H9 (cell line): ENCODE data around the gene LNPK. TPM values are rescaled to one million over a fixed set of nuclear protein-coding genes. Genes with fewer than 3 reads are reported as not detected.

Source experiments
- DNase-seq: peaks from one replicate; pipeline ENCODE4 v3.0.0-alpha.2; 2017
- H2AFZ ChIP-seq: one replicate; pipeline ENCODE4 v1.6.1; 2013; ENCODE audit warnings: mild to moderate bottlenecking, low read length, control low read depth, moderate library complexity
- H2AK5ac ChIP-seq: 2 replicates; pipeline ENCODE4 v1.6.1; 2013; ENCODE audit warnings: low read length, control low read depth, mixed read lengths; ENCODE audit not compliant: insufficient read length
- H2BK120ac ChIP-seq: one replicate; pipeline ENCODE4 v1.6.1; 2013; ENCODE audit warnings: low read depth, mild to moderate bottlenecking, low read length, control low read depth, inconsistent platforms; ENCODE audit not compliant: poor library complexity, severe bottlenecking
- H2BK12ac ChIP-seq: 2 replicates; pipeline ENCODE4 v1.6.1; 2013; ENCODE audit warnings: low read length, control low read depth, mixed read lengths, low read depth; ENCODE audit not compliant: insufficient read length
- H2BK15ac ChIP-seq: 2 replicates; pipeline ENCODE4 v1.6.1; 2013; ENCODE audit warnings: low read depth, low read length, control low read depth
- H2BK20ac ChIP-seq: one replicate; pipeline ENCODE4 v1.6.1; 2013; ENCODE audit warnings: low read depth, mild to moderate bottlenecking, low read length, control low read depth, inconsistent platforms; ENCODE audit not compliant: poor library complexity, severe bottlenecking
- H2BK5ac ChIP-seq: 2 replicates; pipeline ENCODE4 v1.6.1; 2013; ENCODE audit warnings: low read length, control low read depth, mixed read lengths; ENCODE audit not compliant: insufficient read length
- H3K14ac ChIP-seq: 2 replicates; pipeline ENCODE4 v1.6.1; 2013; ENCODE audit warnings: low read length, control low read depth; ENCODE audit not compliant: insufficient read depth
- H3K18ac ChIP-seq: 2 replicates; pipeline ENCODE4 v1.6.1; 2013; ENCODE audit warnings: low read depth, mild to moderate bottlenecking, mixed read lengths, low read length, control low read depth; ENCODE audit not compliant: insufficient read length
- H3K23ac ChIP-seq: 2 replicates; pipeline ENCODE4 v1.6.1; 2013; ENCODE audit warnings: low read length, control low read depth, mixed read lengths, low read depth; ENCODE audit not compliant: insufficient read length
- H3K23me2 ChIP-seq: 2 replicates; pipeline ENCODE4 v1.6.1; 2013; ENCODE audit warnings: low read depth, mild to moderate bottlenecking, mixed read lengths, low read length, control low read depth; ENCODE audit not compliant: insufficient read length, poor library complexity, severe bottlenecking
- H3K27ac ChIP-seq: 2 replicates; pipeline ENCODE4 v1.5.1; 2013; ENCODE audit warnings: low read length, control low read depth, mixed read lengths, low read depth; ENCODE audit not compliant: insufficient read length
- H3K27me3 ChIP-seq: 2 replicates; pipeline ENCODE4 v1.6.1; 2013; ENCODE audit warnings: low read length, control low read depth, inconsistent platforms; ENCODE audit not compliant: insufficient read depth
- H3K4ac ChIP-seq: 2 replicates; pipeline ENCODE4 v1.6.1; 2013; ENCODE audit warnings: low read depth, mild to moderate bottlenecking, control low read depth, inconsistent platforms, low read length, moderate library complexity
- H3K4me1 ChIP-seq: 2 replicates; pipeline ENCODE4 v1.6.1; 2013; ENCODE audit warnings: low read length, control low read depth, inconsistent platforms; ENCODE audit not compliant: insufficient read depth
- H3K4me2 ChIP-seq: 2 replicates; pipeline ENCODE4 v1.6.1; 2013; ENCODE audit warnings: low read length, control low read depth, mixed read lengths; ENCODE audit not compliant: insufficient read length, insufficient read depth
- H3K56ac ChIP-seq: 2 replicates; pipeline ENCODE4 v1.6.1; 2013; ENCODE audit warnings: low read depth, mild to moderate bottlenecking, mixed read lengths, low read length, control low read depth; ENCODE audit not compliant: insufficient read length
- H3K79me1 ChIP-seq: 2 replicates; pipeline ENCODE4 v1.6.1; 2013; ENCODE audit warnings: low read depth, mild to moderate bottlenecking, moderate library complexity, low read length, control low read depth, inconsistent platforms; ENCODE audit not compliant: insufficient read depth, poor library complexity, severe bottlenecking
- H3K79me2 ChIP-seq: 2 replicates; pipeline ENCODE4 v1.6.1; 2013; ENCODE audit warnings: low read length, control low read depth, inconsistent platforms; ENCODE audit not compliant: insufficient read depth
- H3K9ac ChIP-seq: 2 replicates; pipeline ENCODE4 v1.6.1; 2013; ENCODE audit warnings: low read length, control low read depth, mixed read lengths; ENCODE audit not compliant: insufficient read length; ENCODE audit errors: extremely low read depth
- H3K9me3 ChIP-seq: one replicate; pipeline ENCODE4 v1.6.1; 2013; ENCODE audit warnings: low read depth, low read length, inconsistent platforms; ENCODE audit not compliant: control insufficient read depth
- H3T11ph ChIP-seq: one replicate; pipeline ENCODE4 v1.6.1; 2013; ENCODE audit warnings: mild to moderate bottlenecking, low read length, control low read depth, inconsistent platforms
- H4K20me1 ChIP-seq: one replicate; pipeline ENCODE4 v1.6.1; 2013; ENCODE audit not compliant: control insufficient read depth, insufficient read length, insufficient read depth
- H4K5ac ChIP-seq: 2 replicates; pipeline ENCODE4 v1.6.1; 2013; ENCODE audit warnings: low read depth, mild to moderate bottlenecking, mixed read lengths, low read length, control low read depth; ENCODE audit not compliant: insufficient read length
- H4K8ac ChIP-seq: replicated peaks from 2 replicates; pipeline ENCODE4 v1.6.1; 2013; ENCODE audit warnings: low read length, control low read depth, mixed read lengths, low read depth; ENCODE audit not compliant: insufficient read length
- H4K91ac ChIP-seq: 2 replicates; pipeline ENCODE4 v1.6.1; 2013; ENCODE audit warnings: low read depth, mild to moderate bottlenecking, moderate library complexity, mixed read lengths, low read length, control low read depth; ENCODE audit not compliant: insufficient read length
- H3K27ac Mint-ChIP-seq, 3 experiments: 2 replicates in 2 of 3; 3 replicates in 1 of 3; pipeline ENCODE4 v1.8.0; 2020 to 2021; ENCODE audit warnings: mixed read lengths in 3 of 3, mild to moderate bottlenecking in 1 of 3, moderate library complexity in 1 of 3
- H3K27me3 Mint-ChIP-seq: 2 replicates; pipeline ENCODE4 v1.8.0; 2021; ENCODE audit warnings: low read depth, mild to moderate bottlenecking, moderate library complexity, mixed read lengths
- H3K36me3 Mint-ChIP-seq, 3 experiments: 2 replicates in 2 of 3; 3 replicates in 1 of 3; pipeline ENCODE4 v1.8.0; 2020 to 2021; ENCODE audit warnings: low read depth in 3 of 3, mixed read lengths in 3 of 3; ENCODE audit not compliant: insufficient read depth in 1 of 3
- H3K4me1 Mint-ChIP-seq, 2 experiments: 2 replicates each; pipeline ENCODE4 v1.8.0; 2020; ENCODE audit warnings: mixed read lengths in 2 of 2
- H3K4me3 Mint-ChIP-seq, 2 experiments: 2 replicates in 1 of 2; 3 replicates in 1 of 2; pipeline ENCODE4 v1.8.0; 2020 to 2021; ENCODE audit warnings: mild to moderate bottlenecking in 2 of 2, mixed read lengths in 2 of 2, moderate library complexity in 1 of 2
- H3K9me3 Mint-ChIP-seq, 2 experiments: 2 replicates in 1 of 2; 3 replicates in 1 of 2; pipeline ENCODE4 v1.8.0; 2020; ENCODE audit warnings: mild to moderate bottlenecking in 2 of 2, mixed read lengths in 2 of 2, moderate library complexity in 1 of 2
- CTCF ChIP-seq: fragments of 200-600 bp; sonication (generic); conservative IDR thresholded peaks from 3 replicates; pipeline ENCODE4 v1.8.0; 2021; ENCODE audit warnings: antibody characterized with exemption, mild to moderate bottlenecking
- WGBS: extraction: QIAGEN DNeasy Blood & Tissue Kit; methylation state at CpG from one replicate; pipeline ENCODE4 v1.1.7; 2013; ENCODE audit warnings: missing lambda C conversion rate, low lambda C conversion rate, mixed read lengths; ENCODE audit not compliant: insufficient read length; ENCODE audit errors: extremely low coverage; 5-methylcytosine and 5-hydroxymethylcytosine counted together
- total RNA-seq: library from RNA; stranded (reverse); gene quantifications from 2 replicates; pipeline ENCODE4 v1.2.1, GENCODE V29; 2021

LNPK gene
- total RNA-seq, 1 experiment from 2014 or later: 8.5 TPM

GRCh38 chr2:175999283-175999819 lies 2.7 kb downstream of the LNPK start:
- Histone ChIP-seq H2BK12ac (no peak overlapping the region), H2BK20ac (no peak overlapping the region), H3K56ac (no peak overlapping the region), H3K14ac (no peak overlapping the region), H2BK15ac (no peak overlapping the region), H2AFZ (no peak overlapping the region), H3K27me3 (no peaks in the 10 kb centered on the region; the same call in 1 of the 2 replicates), H2BK5ac (no peak overlapping the region), H3K23ac (no peak overlapping the region), H2BK120ac (no peak overlapping the region), H4K5ac (no peak overlapping the region), H3K9ac (no peak overlapping the region), H3K9me3 (no peaks in the 10 kb centered on the region), H4K91ac (no peak overlapping the region), H3K27ac (no peak overlapping the region), H3K4me1 (no peaks in the 10 kb centered on the region), H3T11ph (no peak overlapping the region), H4K20me1 (no peaks in the 10 kb centered on the region), H3K79me2 (no peaks in the 10 kb centered on the region), H3K79me1 (no peaks in the 10 kb centered on the region), H3K4ac (no peak overlapping the region), H3K23me2 (peaks cover 12% of the 10 kb centered on the region), H3K18ac (no peak overlapping the region), H3K4me2 (no peak overlapping the region), H2AK5ac (no peak overlapping the region), H4K8ac (no peak overlapping the region)
- H3K27ac Mint-ChIP-seq: no peak overlapping the region
- peaks cover 19% of the 10 kb centered on the region for H3K27me3 Mint-ChIP-seq
- WGBS: no CpG with 5 or more reads among the region's 2 CpGs
- TF ChIP-seq CTCF: no peak
- H3K4me1 Mint-ChIP-seq: peaks cover 13 to 15% of the 10 kb centered on the region in 2 experiments
- H3K36me3 Mint-ChIP-seq: no peaks in the 10 kb centered on the region
- no peak for DNase-seq
- H3K4me3 Mint-ChIP-seq: no peak overlapping the region
- H3K9me3 Mint-ChIP-seq: no peaks in the 10 kb centered on the region
